Measurements from ENCODE around the gene LMO7.

- no peak for TF ChIP-seq ZNF219 (CRISPR knock-in tag; IDR thresholded peaks at IDR 0.05; ENCODE audit: borderline replicate concordance)
- no peak for TF ChIP-seq ZBTB43 (CRISPR knock-in tag; IDR thresholded peaks at IDR 0.05)
- no peak for TF ChIP-seq CTCF (IDR thresholded peaks at IDR 0.05)
- no peak for TF ChIP-seq CREM (CRISPR knock-in tag; IDR thresholded peaks at IDR 0.05)
- no peak for TF ChIP-seq ATF3 (CRISPR knock-in tag; conservative IDR thresholded peaks at IDR 0.05)
- TF ChIP-seq ZNF263 (CRISPR knock-in tag; IDR thresholded peaks at IDR 0.05; ENCODE audit: low read depth), result no peak
- no peak for TF ChIP-seq ETV6 (CRISPR knock-in tag; IDR thresholded peaks at IDR 0.05)
- TF ChIP-seq SMAD3 (CRISPR knock-in tag; IDR thresholded peaks at IDR 0.05; ENCODE audit: borderline replicate concordance), result no peak
These were observed 121.2 kb downstream of the LMO7 start for GRCh38 chr13:75757336-75757735.

Measured in WTC11 (cell line).